ENCODE measurements around the gene VAMP7. TPM values are rescaled to one million over a fixed set of nuclear protein-coding genes. Genes with fewer than 3 reads are reported as not detected.
"Not testable (repeated sequence)": the region's sequence is repeated elsewhere in the genome, so short reads cannot be mapped to it uniquely, and the experiment has no call there.

VAMP7 gene
- total and polyA plus RNA-seq, 3 donors from 2014 or later, result 30.2 to 32.1 (median 30.4) TPM

GRCh38 chrX:155985208-155985607 lies 104.1 kb downstream of the VAMP7 start:
- Histone ChIP-seq H3K4me3 (no peak overlapping the region), H3K9me3 (no peaks in the 10 kb centered on the region), H3K36me3 (ENCODE audit: low read depth, missing control alignments) (no peaks in the 10 kb centered on the region), H3K27ac (no peak overlapping the region), H3K4me1 (no peaks in the 10 kb centered on the region), H3K27me3 (no peaks in the 10 kb centered on the region)
- TF ChIP-seq POLR2A (IDR thresholded peaks at IDR 0.05), result no peak
- no peak for TF ChIP-seq CTCF (IDR thresholded peaks at IDR 0.05)
- WGBS, 2 donors, result 60 to 69% methylated on average over 2 of the region's 2 CpGs
- intact Hi-C loops (cut with DNase I; ENCODE audit: low total_unique reads), result no loop called here
- no peak for DNase-seq

GRCh38 chrX:155986995-155987394 lies 105.8 kb downstream of the VAMP7 start:
- H3K4me3 ChIP-seq; intact Hi-C loops (cut with DNase I; ENCODE audit: low total_unique reads); H3K27me3 ChIP-seq; H3K4me1 ChIP-seq; H3K27ac ChIP-seq; H3K36me3 ChIP-seq (ENCODE audit: low read depth, missing control alignments); H3K9me3 ChIP-seq; DNase-seq: not testable (repeated sequence)
- WGBS, 2 donors, result 14 to 23% methylated on average over 2 of the region's 2 CpGs

- no peak for DNase-seq
- no peaks in the 10 kb centered on the region for H3K36me3 ChIP-seq (ENCODE audit: low read depth, missing control alignments)
- no peak overlapping the region for H3K4me3 ChIP-seq
- no peaks in the 10 kb centered on the region for H3K4me1 ChIP-seq
- intact Hi-C loops (cut with DNase I; ENCODE audit: low total_unique reads), result no loop called here
- no peak for TF ChIP-seq POLR2A (IDR thresholded peaks at IDR 0.05)
- no peak for TF ChIP-seq CTCF (IDR thresholded peaks at IDR 0.05)
- no peaks in the 10 kb centered on the region for H3K27me3 ChIP-seq
- WGBS, 2 donors, result 70 to 72% methylated on average over 4 of the region's 4 CpGs
- H3K9me3 ChIP-seq, result no peaks in the 10 kb centered on the region
- H3K27ac ChIP-seq, result no peak overlapping the region
Measured at GRCh38 chrX:155988859-155989258, 107.7 kb downstream of the VAMP7 start.

Small RNAs within 50 kb of the gene (small RNA-seq; reads per million reads assigned to genes)
- gene DPH3P2, result 0 reads per million in 2 donors

Other genes starting within 250 kb of the VAMP7 start
- gene IL9R, start 116.4 kb downstream of the VAMP7 start, total RNA-seq, result under 1 TPM; 0.24 to 0.31 TPM
- not detected for gene IL9R, start 116.4 kb downstream of the VAMP7 start, polyA plus RNA-seq (ENCODE audit: insufficient read depth, low read depth, low replicate concordance)